ENCODE results near the gene KCNC3.

KCNC3 gene

GRCh38 chr19:50276370-50277063 lies 52.7 kb downstream of the KCNC3 start:
- no peak for DNase-seq (ENCODE audit: low read depth)

GRCh38 chr19:50275577-50276368 lies 53.4 kb downstream of the KCNC3 start:
- no peak for DNase-seq (ENCODE audit: low read depth)

- no peak for DNase-seq (ENCODE audit: low read depth)
These were observed 55.4 kb downstream of the KCNC3 start for GRCh38 chr19:50273821-50274220.

GRCh38 chr19:50272263-50272897 lies 56.8 kb downstream of the KCNC3 start:
- DNase-seq (ENCODE audit: low read depth), result no peak

- DNase-seq (ENCODE audit: low read depth), result no peak
These were observed 59.5 kb downstream of the KCNC3 start for GRCh38 chr19:50269653-50270052.

GRCh38 chr19:50268501-50268900 lies 60.7 kb downstream of the KCNC3 start:
- DNase-seq (ENCODE audit: low read depth), result no peak

GRCh38 chr19:50268041-50268440 lies 61.1 kb downstream of the KCNC3 start:
- no peak for DNase-seq (ENCODE audit: low read depth)

GRCh38 chr19:50266896-50267295 lies 62.3 kb downstream of the KCNC3 start:
- DNase-seq (ENCODE audit: low read depth), result no peak

GRCh38 chr19:50266041-50266440 lies 63.1 kb downstream of the KCNC3 start:
- DNase-seq (ENCODE audit: low read depth), result no peak

GRCh38 chr19:50264483-50265186 lies 64.5 kb downstream of the KCNC3 start:
- DNase-seq (ENCODE audit: low read depth), result no peak

- no peak for DNase-seq (ENCODE audit: low read depth)
These were observed 66.0 kb downstream of the KCNC3 start for GRCh38 chr19:50263176-50263575.

Data from GM04503 (cell line).